ENCODE data around the gene TAF1B. TPM values are rescaled to one million over a fixed set of nuclear protein-coding genes. Genes with fewer than 3 reads are reported as not detected.

Gene TAF1B
- total RNA-seq, 4 donors from 2014 or later = 11.7 to 49.4 (median 18.9) TPM

- no peak for TF ChIP-seq CTCF (IDR thresholded peaks at IDR 0.05; ENCODE audit: low read depth)
Measured at GRCh38 chr2:9910699-9911098, 67.4 kb downstream of the TAF1B start.

GRCh38 chr2:9912468-9912867 lies 69.2 kb downstream of the TAF1B start:
- no peak for TF ChIP-seq CTCF (IDR thresholded peaks at IDR 0.05; ENCODE audit: low read depth)

GRCh38 chr2:9914384-9915065 lies 71.3 kb downstream of the TAF1B start:
- no peak for TF ChIP-seq CTCF (IDR thresholded peaks at IDR 0.05; ENCODE audit: low read depth)

- no peak for TF ChIP-seq CTCF (IDR thresholded peaks at IDR 0.05; ENCODE audit: low read depth)
Measured at GRCh38 chr2:9918275-9918674, 75.0 kb downstream of the TAF1B start.

GRCh38 chr2:9919512-9919911 lies 76.2 kb downstream of the TAF1B start:
- no peak for TF ChIP-seq CTCF (IDR thresholded peaks at IDR 0.05; ENCODE audit: low read depth)

GRCh38 chr2:9937258-9937657 lies 94.0 kb downstream of the TAF1B start:
- TF ChIP-seq CTCF (IDR thresholded peaks at IDR 0.05; ENCODE audit: low read depth) = no peak

- TF ChIP-seq CTCF (IDR thresholded peaks at IDR 0.05; ENCODE audit: low read depth) = no peak
Measured at GRCh38 chr2:9937968-9938367, 94.7 kb downstream of the TAF1B start.
